Activated naive CD4-positive, alpha-beta T cell (primary cell): ENCODE data around the gene VMP1.
"Not testable (repeated sequence)": the region's sequence is repeated elsewhere in the genome, so short reads cannot be mapped to it uniquely, and the experiment has no call there.

Source experiments
- DNase-seq, 4 experiments: peaks; one replicate each; lab custom pipeline; 2025; lab: John Stamatoyannopoulos, UW

The VMP1 gene

DNA sequence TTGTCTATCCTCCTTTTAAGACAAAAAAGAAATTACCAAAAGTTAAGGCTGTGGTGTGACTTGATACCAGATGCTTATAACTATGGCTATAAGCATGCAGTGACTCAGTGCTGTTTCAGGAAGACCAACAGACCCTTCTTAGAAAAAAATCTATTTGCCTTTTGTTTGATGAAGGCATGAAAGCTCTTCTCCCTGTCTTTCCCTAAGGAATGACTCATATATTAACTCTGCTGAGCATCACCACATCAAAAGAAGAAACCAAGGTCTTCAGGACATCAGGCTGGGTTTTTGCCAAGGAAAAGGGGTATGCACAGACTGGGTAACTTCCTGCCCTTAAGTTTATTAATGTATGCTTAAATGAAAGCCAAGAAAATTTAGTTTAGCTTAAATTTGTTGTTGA lies 47.1 kb downstream of the VMP1 start:
- DNase-seq: no peak

DNA sequence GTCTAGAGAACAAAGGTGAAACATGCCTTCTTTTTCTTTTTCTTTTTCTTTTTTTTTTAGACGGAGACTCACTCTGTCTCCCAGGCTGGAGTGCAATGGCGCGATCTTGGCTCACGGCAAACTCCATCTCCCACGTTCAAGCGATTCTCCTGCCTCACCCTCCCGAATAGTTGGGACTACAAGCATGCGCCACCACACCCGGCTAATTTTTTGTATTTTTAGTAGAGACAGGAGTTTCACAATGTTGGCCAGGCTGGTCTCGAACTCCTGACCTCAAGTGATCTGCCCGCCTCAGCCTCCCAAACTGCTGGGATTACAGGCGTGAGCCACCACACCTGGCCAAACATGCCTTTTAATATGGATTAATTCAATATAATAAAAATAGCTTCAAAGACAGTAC lies 47.6 kb downstream of the VMP1 start:
- not testable (repeated sequence) for DNase-seq

DNA sequence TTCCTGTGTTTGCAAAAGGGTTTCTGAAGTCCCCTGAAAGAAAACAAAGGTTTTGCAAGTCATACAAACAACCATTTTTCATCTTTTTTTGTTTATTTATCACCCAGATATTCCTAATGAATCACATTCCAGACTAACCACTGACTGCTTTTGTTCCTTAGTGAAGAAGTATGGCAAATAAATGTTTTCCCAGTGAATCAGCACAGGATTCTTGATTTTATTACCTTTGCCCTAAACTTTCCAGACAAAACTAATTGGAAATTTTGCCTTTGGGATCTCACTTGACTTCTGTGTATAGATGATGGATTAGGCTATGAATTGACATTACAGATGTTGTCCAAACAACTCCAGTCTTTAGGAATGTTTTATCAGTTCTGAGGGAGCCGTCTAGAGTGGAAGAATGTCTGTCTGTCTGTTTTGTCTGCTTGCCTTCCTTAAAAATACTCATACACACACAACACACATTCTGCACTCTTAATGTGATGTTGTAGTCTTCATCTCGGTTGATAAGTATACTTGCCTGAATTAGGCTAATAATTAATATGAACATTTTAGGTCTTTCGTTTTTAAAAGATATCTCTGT lies 48.9 kb downstream of the VMP1 start:
- DNase-seq: no peak

GRCh38 chr17:59757043-59757442 lies 49.6 kb downstream of the VMP1 start:
- DNase-seq: no peak

- no peak for DNase-seq
Measured at GRCh38 chr17:59757470-59757869, 50.0 kb downstream of the VMP1 start.

DNA sequence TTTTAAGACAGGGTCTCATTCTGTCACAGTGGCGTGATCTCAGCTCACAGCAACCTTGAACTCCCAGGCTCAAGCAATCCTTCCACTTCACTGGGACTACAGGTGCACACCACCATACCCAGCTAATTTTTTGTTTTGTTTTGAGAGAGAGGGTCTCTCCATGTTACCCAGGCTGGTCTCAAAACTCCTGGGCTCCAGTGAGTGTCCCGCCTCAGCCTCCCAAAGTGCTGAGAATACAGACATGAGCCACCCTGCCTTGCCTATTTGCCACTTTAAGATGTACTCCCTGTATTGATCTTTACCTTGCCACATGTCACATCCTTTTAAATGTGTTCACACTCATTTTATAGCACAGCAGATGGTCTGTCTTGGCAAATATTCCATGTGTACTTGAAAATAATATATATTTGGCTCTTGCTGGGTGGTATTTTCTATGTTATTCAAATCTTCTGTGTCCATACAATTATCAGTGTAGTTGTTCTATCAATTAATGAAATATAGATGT lies 50.5 kb downstream of the VMP1 start:
- no peak for DNase-seq

GRCh38 chr17:59758998-59759651 lies 51.7 kb downstream of the VMP1 start:
- not testable (repeated sequence) for DNase-seq

- DNase-seq: no peak
Measured at GRCh38 chr17:59760160-59760559, 52.7 kb downstream of the VMP1 start.

DNA sequence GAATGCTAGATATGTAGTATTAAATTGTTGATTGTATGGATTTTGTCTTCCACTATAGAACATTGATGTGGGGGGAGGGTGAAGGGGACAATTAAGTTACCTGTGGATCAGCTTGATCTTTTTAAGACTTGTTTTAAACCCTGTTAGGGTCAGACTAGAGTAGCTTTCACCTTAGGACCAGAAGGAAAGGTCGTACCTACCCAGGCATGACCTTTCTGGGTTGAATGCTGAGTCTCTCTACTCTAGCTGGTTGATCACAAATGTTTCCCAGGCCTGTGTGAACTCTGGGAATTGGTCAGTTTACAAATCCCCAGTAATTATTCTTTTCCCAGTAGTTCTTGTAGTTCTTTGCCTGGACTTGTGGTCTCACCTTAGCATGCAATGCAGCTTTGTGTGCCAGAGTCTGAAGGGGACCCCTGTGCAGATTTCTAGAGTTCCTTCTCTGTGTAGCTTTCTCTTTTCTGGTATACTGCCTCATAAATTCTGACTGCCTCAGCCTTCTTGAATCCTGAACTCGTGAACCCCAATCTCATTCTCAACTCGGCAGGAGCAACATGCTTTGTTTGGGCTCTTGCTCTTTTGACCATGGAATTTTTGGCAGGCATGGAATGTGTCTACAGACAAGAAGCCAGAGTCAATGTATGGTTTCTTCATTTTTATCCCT lies 54.1 kb downstream of the VMP1 start:
- no peak for DNase-seq

DNA sequence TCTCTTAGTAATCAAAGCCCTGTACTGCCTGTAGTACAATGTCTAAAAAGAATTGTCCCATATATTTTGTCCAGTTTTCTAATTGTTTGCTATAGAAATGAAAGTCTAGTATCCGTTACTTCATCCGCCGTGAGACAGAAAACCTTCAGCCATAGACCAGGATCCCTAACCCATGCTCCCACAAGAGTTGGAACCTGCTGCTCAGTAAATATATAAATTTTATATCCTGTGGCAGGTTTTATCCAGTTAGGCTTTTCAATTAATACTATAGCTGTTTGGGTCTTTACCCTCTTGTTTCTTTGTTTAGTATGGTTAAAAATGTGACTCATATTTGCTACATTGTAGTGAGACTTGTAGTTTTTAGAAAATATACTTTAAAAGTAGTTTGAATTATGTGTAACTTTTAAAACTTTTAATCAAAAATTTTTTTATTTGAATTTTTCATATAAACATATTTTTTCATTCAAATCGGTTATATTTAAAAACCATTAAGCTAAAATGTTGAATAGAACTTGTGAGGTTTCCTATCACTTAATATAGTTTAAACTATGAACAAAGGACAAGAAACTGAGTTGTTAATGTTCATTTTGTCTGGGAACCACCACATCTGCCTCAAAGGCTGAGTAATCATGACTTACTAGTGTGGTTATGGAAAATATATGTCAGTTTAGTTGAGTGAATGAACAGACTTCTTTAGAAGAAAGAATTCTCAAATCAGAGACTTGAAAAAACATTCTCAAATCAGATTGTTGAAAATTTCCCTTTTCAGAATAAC lies 54.8 kb downstream of the VMP1 start:
- no peak for DNase-seq

DNA sequence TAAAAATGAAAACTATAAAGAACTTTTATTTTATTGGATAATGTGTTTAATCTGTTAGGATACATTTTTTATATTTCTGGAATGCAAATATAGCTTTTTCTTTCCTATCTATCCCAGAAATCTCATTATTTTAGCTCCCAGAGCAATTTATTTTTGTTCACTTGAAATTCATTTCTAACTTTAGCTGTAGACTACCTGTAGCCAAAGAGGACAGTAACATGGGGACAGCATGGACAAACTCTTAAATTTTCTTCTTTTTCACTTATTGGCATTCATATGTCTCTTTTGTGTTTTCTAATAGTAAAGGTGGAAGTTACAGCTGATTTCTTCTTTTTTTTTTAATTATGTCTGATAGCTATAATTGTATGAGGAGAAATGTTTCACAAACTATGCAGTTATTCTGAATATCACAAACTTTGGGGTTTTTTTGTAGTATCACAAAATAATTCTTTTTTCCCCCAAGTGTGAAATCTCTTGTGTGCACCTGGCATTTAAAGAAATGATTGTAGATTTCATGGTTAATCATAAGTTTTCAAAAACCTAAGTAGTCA lies 55.4 kb downstream of the VMP1 start:
- DNase-seq: no peak

DNA sequence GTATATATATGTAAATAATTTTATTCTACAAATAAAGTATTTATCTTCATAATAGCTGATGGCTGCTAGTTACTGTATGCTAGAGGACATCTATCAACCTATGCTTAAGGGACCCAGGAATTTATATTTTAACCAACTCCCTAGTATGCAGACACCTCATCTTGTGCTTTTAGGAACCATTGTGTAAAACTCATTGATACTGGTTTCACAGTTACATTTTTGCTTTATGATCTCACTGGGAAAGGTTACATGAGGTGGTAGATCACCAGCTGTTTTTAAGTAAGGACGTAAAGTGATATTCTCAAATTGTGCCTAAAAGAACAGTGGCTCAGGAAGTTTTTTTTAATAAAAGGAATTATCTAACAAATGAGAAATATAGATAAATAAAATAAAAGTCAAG lies 56.4 kb downstream of the VMP1 start:
- no peak for DNase-seq

DNA sequence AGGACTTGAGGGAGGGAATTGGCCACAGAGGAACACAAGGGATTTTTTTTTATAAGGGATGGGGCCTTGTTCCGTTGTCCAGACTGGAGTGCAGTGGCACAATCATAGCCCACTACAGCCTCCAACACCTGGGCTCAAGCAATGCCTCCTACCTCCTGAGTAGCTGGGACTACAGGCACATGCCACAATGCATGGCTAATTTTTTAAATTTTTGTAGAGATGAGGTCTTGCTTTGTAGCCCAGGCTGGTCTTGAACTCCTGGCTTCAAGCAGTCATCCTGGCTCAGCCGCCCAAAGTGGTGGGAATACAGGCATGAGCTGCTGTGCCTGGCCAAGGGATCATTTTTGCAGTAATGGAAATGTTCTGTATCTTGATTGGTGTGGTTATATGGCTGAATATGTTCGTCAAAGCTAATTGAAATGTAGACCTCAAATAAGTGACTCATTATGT lies 56.9 kb downstream of the VMP1 start:
- no peak for DNase-seq

- no peak for DNase-seq
Measured at GRCh38 chr17:59765038-59765437, 57.6 kb downstream of the VMP1 start.

DNA sequence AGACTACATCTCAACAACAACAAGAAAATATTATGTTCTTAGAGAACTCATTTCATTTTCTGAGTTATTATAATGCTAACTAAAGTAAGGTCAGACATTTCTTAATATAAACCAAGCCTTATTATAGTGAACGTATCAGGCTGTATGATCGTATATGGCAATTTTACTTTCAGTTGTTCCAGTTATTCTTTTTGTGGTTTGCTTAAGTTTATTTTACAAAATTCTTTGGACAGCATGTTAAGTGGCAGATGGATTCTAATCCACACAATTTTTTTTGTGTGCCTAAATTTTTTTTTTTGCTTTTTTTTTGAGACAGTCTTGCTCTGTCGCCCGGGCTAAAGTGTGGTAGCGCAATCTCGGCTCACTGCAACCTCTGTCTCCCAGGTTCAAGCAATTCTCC lies 59.0 kb downstream of the VMP1 start:
- DNase-seq: no peak

- no peak for DNase-seq
Measured at GRCh38 chr17:59767176-59767575, 59.7 kb downstream of the VMP1 start.

GRCh38 chr17:59769887-59770286 lies 62.4 kb downstream of the VMP1 start:
- DNase-seq: no peak

GRCh38 chr17:59771093-59771492 lies 63.6 kb downstream of the VMP1 start:
- DNase-seq: no peak

- DNase-seq: no peak
Measured at GRCh38 chr17:59775786-59776350, 68.4 kb downstream of the VMP1 start.

DNA sequence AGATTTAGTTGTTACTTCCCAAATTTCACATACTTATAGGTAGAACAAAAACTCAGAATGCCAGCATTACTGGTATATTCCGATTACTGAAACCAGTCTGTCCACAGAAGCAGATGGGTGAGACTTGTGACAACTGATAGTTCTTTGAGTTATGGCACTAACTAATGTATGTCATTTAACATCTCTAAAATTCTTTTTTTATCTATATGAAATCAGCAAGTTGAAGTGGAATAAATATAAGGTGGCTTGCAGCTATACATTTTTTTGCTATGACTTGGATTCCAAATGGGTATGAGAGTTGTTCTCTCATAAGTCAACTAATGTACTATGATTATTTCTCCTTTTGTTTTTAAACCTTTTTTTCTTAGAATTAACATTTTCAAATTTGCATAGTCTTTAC lies 69.1 kb downstream of the VMP1 start:
- DNase-seq: no peak

DNA sequence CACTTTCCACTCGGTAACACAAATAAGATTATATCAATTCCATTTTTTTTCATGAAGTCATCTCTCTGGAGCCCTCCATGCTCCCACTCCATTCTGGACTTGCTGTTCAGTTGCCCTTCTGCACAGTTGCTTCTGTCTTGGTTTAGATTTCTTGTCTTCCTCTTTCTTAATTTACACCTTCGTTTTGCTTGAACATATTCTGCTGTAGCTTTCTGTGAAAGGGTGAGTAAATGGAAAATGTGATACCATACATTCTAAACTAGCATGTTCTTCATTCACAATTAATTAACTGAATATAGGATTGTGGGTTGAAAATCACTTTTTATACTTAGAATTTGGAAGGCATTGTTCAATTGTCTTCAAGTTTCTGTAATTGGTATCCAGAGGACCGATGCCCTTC lies 69.6 kb downstream of the VMP1 start:
- DNase-seq: no peak

- DNase-seq: no peak
Measured at GRCh38 chr17:59778996-59779395, 71.5 kb downstream of the VMP1 start.
